Smooth muscle cell (in vitro differentiated cells): ENCODE measurements around the gene KATNB1. TPM values are rescaled to one million over a fixed set of nuclear protein-coding genes. Genes with fewer than 3 reads are reported as not detected.

Experiments
- DNase-seq: peaks from one replicate; lab custom pipeline; 2025; ENCODE audit not compliant: unreplicated experiment; lab: John Stamatoyannopoulos, UW
- H2AFZ ChIP-seq: fragments of 200-600 bp; sonication (generic); 2 replicates; pipeline ENCODE4 v1.6.0; 2016; ENCODE audit warnings: antibody characterized with exemption, low read depth, mild to moderate bottlenecking
- H3F3A ChIP-seq: fragments of 200-600 bp; sonication (generic); 2 replicates; pipeline ENCODE4 v1.6.0; 2017; ENCODE audit warnings: antibody characterized with exemption, low read depth
- H3K27ac ChIP-seq: fragments of 200-600 bp; sonication (generic); 2 replicates; pipeline ENCODE4 v1.5.1; 2016; ENCODE audit warnings: low read depth, mild to moderate bottlenecking
- H3K27me3 ChIP-seq: fragments of 200-600 bp; sonication (generic); 2 replicates; pipeline ENCODE4 v1.6.1; 2016; ENCODE audit warnings: low read depth, mild to moderate bottlenecking
- H3K36me3 ChIP-seq: fragments of 200-600 bp; sonication (generic); 2 replicates; pipeline ENCODE4 v1.5.1; 2016; ENCODE audit warnings: low read depth
- H3K4me1 ChIP-seq: fragments of 200-600 bp; sonication (generic); 2 replicates; pipeline ENCODE4 v1.5.1; 2016; ENCODE audit warnings: low read depth
- H3K4me2 ChIP-seq: fragments of 200-600 bp; sonication (generic); 2 replicates; pipeline ENCODE4 v1.6.0; 2016; ENCODE audit warnings: mild to moderate bottlenecking
- H3K4me3 ChIP-seq: fragments of 200-600 bp; sonication (generic); 2 replicates; pipeline ENCODE4 v1.5.1; 2016; ENCODE audit warnings: mild to moderate bottlenecking
- H3K79me2 ChIP-seq: fragments of 200-600 bp; sonication (generic); 2 replicates; pipeline ENCODE4 v1.6.0; 2016; ENCODE audit warnings: low read depth, mild to moderate bottlenecking
- H3K9ac ChIP-seq: fragments of 200-600 bp; sonication (generic); 2 replicates; pipeline ENCODE4 v1.6.0; 2016; ENCODE audit warnings: low read depth
- H3K9me3 ChIP-seq: fragments of 200-600 bp; sonication (generic); replicated peaks from 2 replicates; pipeline ENCODE4 v1.5.1; 2016; ENCODE audit warnings: low read depth
- H4K20me1 ChIP-seq: fragments of 200-600 bp; sonication (generic); 2 replicates; pipeline ENCODE4 v1.6.0; 2016; ENCODE audit warnings: low read depth
- CTCF ChIP-seq: fragments of 200-600 bp; sonication (generic); IDR thresholded peaks from 2 replicates; pipeline ENCODE4 v1.5.1; 2017; ENCODE audit warnings: borderline replicate concordance, mild to moderate bottlenecking, antibody characterized with exemption; ENCODE audit not compliant: insufficient read depth, poor library complexity, severe bottlenecking
- WGBS: methylation state at CpG from one replicate; pipeline ENCODE4 v1.1.7; 2016; ENCODE audit warnings: low lambda C conversion rate; 5-methylcytosine and 5-hydroxymethylcytosine counted together
- polyA plus RNA-seq: library from polyadenylated mRNA; unstranded; fragments of >200 nt; fragmentation: Nextera tagmentation; extraction: Ambion mirVana; gene quantifications from 2 replicates; pipeline ENCODE4 v1.2.1, GENCODE V29; 2016
- total RNA-seq: library from RNA; depleted of rRNA; stranded (reverse); fragments of >200 nt; gene quantifications from 2 replicates; pipeline ENCODE4 v1.2.3, GENCODE V29; 2014

The KATNB1 gene
- total and polyA plus RNA-seq, 2 experiments from 2014 or later, result 11.9 to 23.6 TPM

- 91% methylated on average over 24 of the region's 24 CpGs for WGBS
Measured at GRCh38 chr16:57755061-57755684, 19.6 kb downstream of the KATNB1 start.

GRCh38 chr16:57755726-57756423 lies 20.3 kb downstream of the KATNB1 start:
- Histone ChIP-seq H3K4me2 (no peak overlapping the region), H3K27ac (no peak overlapping the region), H3K36me3 (no peaks in the 10 kb centered on the region), H3K4me3 (no peak overlapping the region), H3K9me3 (no peaks in the 10 kb centered on the region), H3K9ac (no peak overlapping the region), H3K27me3 (no peaks in the 10 kb centered on the region), H3K4me1 (no peaks in the 10 kb centered on the region), H3F3A (no peaks in the 10 kb centered on the region), H3K79me2 (no peaks in the 10 kb centered on the region), H2AFZ (no peak overlapping the region), H4K20me1 (peaks cover 3% of the 10 kb centered on the region)
- WGBS, result 91% methylated on average over 13 of the region's 18 CpGs
- no peak for DNase-seq
- TF ChIP-seq CTCF, result no peak

More at GRCh38 chr16:57755061-57755684, 19.6 kb downstream of the KATNB1 start:
- Histone ChIP-seq H3K79me2 (no peaks in the 10 kb centered on the region), H3K4me2 (no peak overlapping the region), H3K4me1 (no peaks in the 10 kb centered on the region), H3F3A (no peaks in the 10 kb centered on the region), H3K27ac (no peak overlapping the region), H3K27me3 (no peaks in the 10 kb centered on the region), H3K36me3 (no peaks in the 10 kb centered on the region), H3K9ac (no peak overlapping the region), H2AFZ (no peak overlapping the region), H3K4me3 (no peak overlapping the region), H3K9me3 (no peaks in the 10 kb centered on the region), H4K20me1 (peaks cover 3% of the 10 kb centered on the region)
- TF ChIP-seq CTCF, result no peak
- DNase-seq, result no peak

GRCh38 chr16:57756424-57757325 lies 21.1 kb downstream of the KATNB1 start:
- no peaks in the 10 kb centered on the region for H3K9me3 ChIP-seq
- no peak overlapping the region for H3K9ac ChIP-seq

More at GRCh38 chr16:57756424-57757325, 21.1 kb downstream of the KATNB1 start:
- no peak overlapping the region for H3K4me2 ChIP-seq
- H3K79me2 ChIP-seq, result no peaks in the 10 kb centered on the region
- TF ChIP-seq CTCF, result no peak
- DNase-seq, result no peak
- H3K27ac ChIP-seq, result no peak overlapping the region
- H4K20me1 ChIP-seq, result peaks cover 3% of the 10 kb centered on the region
- no peaks in the 10 kb centered on the region for H3K36me3 ChIP-seq
- no peak overlapping the region for H3K4me3 ChIP-seq
- H2AFZ ChIP-seq, result no peak overlapping the region
- H3K27me3 ChIP-seq, result no peaks in the 10 kb centered on the region
- 86% methylated on average over 15 of the region's 15 CpGs for WGBS
- H3K4me1 ChIP-seq, result no peaks in the 10 kb centered on the region
- no peaks in the 10 kb centered on the region for H3F3A ChIP-seq
